DND-41 (cell line): ENCODE measurements around the gene PLEKHO2.

Source experiments
- ATAC-seq: fragments of 200-7000 bp; cut with Tn5 transposase; 3 replicates; pipeline ENCODE4 v1.9.1; 2021; ENCODE audit warnings: low read depth; ENCODE audit not compliant: insufficient read depth
- DNase-seq: peaks from one replicate; pipeline ENCODE4 v3.0.0-alpha.2; 2020
- H2AFZ ChIP-seq: 2 replicates; pipeline ENCODE4 v1.6.0; 2012; ENCODE audit warnings: low read depth, low read length
- H3K27ac ChIP-seq: 2 replicates; pipeline ENCODE4 v1.5.1; 2012; ENCODE audit warnings: low read length, inconsistent platforms
- H3K27me3 ChIP-seq: fragments of 200-600 bp; sonication (generic); 2 replicates; pipeline ENCODE4 v1.6.0; 2012; ENCODE audit warnings: low read length, mild to moderate bottlenecking, inconsistent platforms; ENCODE audit not compliant: insufficient read depth, poor library complexity
- H3K36me3 ChIP-seq: 2 replicates; pipeline ENCODE4 v1.5.1; 2012; ENCODE audit warnings: low read length, inconsistent platforms; ENCODE audit not compliant: insufficient read depth
- H3K4me1 ChIP-seq: 2 replicates; pipeline ENCODE4 v1.5.1; 2012; ENCODE audit warnings: mild to moderate bottlenecking, low read length; ENCODE audit not compliant: insufficient read depth
- H3K4me2 ChIP-seq: 2 replicates; pipeline ENCODE4 v1.6.0; 2012; ENCODE audit warnings: mild to moderate bottlenecking, moderate library complexity, low read length, inconsistent platforms; ENCODE audit not compliant: insufficient read depth
- H3K4me3 ChIP-seq, 2 experiments: fragments of 200-600 bp in 1 of 2; shearing (Covaris generic) in 1 of 2; 2 replicates each; pipeline ENCODE4 v1.5.1; 2012 to 2016; ENCODE audit warnings: inconsistent platforms in 2 of 2, low read length in 2 of 2, mild to moderate bottlenecking in 2 of 2, low read depth in 1 of 2, moderate library complexity in 1 of 2
- H3K79me2 ChIP-seq: 2 replicates; pipeline ENCODE4 v1.6.0; 2012; ENCODE audit warnings: low read length, inconsistent platforms; ENCODE audit not compliant: insufficient read depth
- H3K9ac ChIP-seq: 2 replicates; pipeline ENCODE4 v1.6.0; 2012; ENCODE audit warnings: low read depth, mild to moderate bottlenecking, inconsistent platforms, low read length, moderate library complexity
- H3K9me3 ChIP-seq: 2 replicates; pipeline ENCODE4 v1.5.1; 2012; ENCODE audit warnings: low read length, moderate library complexity, mild to moderate bottlenecking, inconsistent platforms; ENCODE audit not compliant: insufficient read depth, severe bottlenecking
- H4K20me1 ChIP-seq: 2 replicates; pipeline ENCODE4 v1.6.0; 2012; ENCODE audit warnings: low read length; ENCODE audit not compliant: insufficient read depth
- CTCF ChIP-seq: IDR thresholded peaks from 2 replicates; pipeline ENCODE4 v1.5.1; 2012; ENCODE audit warnings: borderline replicate concordance, low read length, moderate library complexity, mild to moderate bottlenecking; ENCODE audit not compliant: poor library complexity, severe bottlenecking; ENCODE audit errors: extremely low read depth
- EZH2 ChIP-seq: IDR thresholded peaks from 3 replicates; pipeline ENCODE4 v1.6.1; 2012; ENCODE audit warnings: borderline replicate concordance, low read depth, mild to moderate bottlenecking, moderate library complexity, low read length, inconsistent platforms; ENCODE audit not compliant: severe bottlenecking

The PLEKHO2 gene

GRCh38 chr15:64911311-64912186, 69.8 kb downstream of the PLEKHO2 start, which contains the start of gene ANKDD1A:
ANKDD1A (plus strand) TSS chr15:64911902; CDS start chr15:64911931, 29 bp downstream.
- peak; percentile 89 for ATAC-seq
- no peaks in the 10 kb centered on the region for H3K27me3 ChIP-seq

GRCh38 chr15:64912379-64913325, 70.9 kb downstream of the PLEKHO2 start:
- peak overlapping the region in 1 of 2 experiments; percentile 71; a peak in 2 of 4 replicates for H3K4me3 ChIP-seq
- peak overlapping the region; percentile 73 for H2AFZ ChIP-seq
- DNase-seq (no peak), ATAC-seq (no peak)
- H3K9ac ChIP-seq = peak overlapping the region; percentile 54; the same call in 1 of the 2 replicates
- H3K9me3 ChIP-seq = no peaks in the 10 kb centered on the region
- no peak for TF ChIP-seq EZH2
- TF ChIP-seq CTCF = no peak
- no peaks in the 10 kb centered on the region for H3K79me2 ChIP-seq
- H3K36me3 ChIP-seq = no peaks in the 10 kb centered on the region
- peaks cover 25% of the 10 kb centered on the region for H3K4me1 ChIP-seq
- H3K4me2 ChIP-seq = peak overlapping the region; percentile 87
- H3K27me3 ChIP-seq = no peaks in the 10 kb centered on the region
- no peaks in the 10 kb centered on the region for H4K20me1 ChIP-seq
- H3K27ac ChIP-seq = no peak overlapping the region

More at GRCh38 chr15:64911311-64912186, 69.8 kb downstream of the PLEKHO2 start, which contains the start of gene ANKDD1A:
- DNase-seq = peak; percentile 73
- Histone ChIP-seq H3K4me3 (peak within 1 kb of the TSS; percentile 27 to 71; a peak in 3 of 4 replicates), H3K36me3 (no peaks in the 10 kb centered on the region), H4K20me1 (no peaks in the 10 kb centered on the region), H2AFZ (peak within 1 kb of the TSS; percentile 73), H3K9me3 (no peaks in the 10 kb centered on the region), H3K4me2 (peak within 1 kb of the TSS; percentile 87), H3K79me2 (no peaks in the 10 kb centered on the region), H3K9ac (peak within 1 kb of the TSS; percentile 54), H3K27ac (no peak within 1 kb of the TSS), H3K4me1 (peaks cover 23% of the 10 kb centered on the region)
- TF ChIP-seq CTCF (no peak), EZH2 (no peak)

GRCh38 chr15:64915518-64916227, 74.0 kb downstream of the PLEKHO2 start:
- Histone ChIP-seq H3K79me2 (no peaks in the 10 kb centered on the region), H3K36me3 (no peaks in the 10 kb centered on the region), H3K27ac (no peak overlapping the region), H3K27me3 (no peaks in the 10 kb centered on the region), H3K4me1 (peaks cover 25% of the 10 kb centered on the region), H4K20me1 (no peaks in the 10 kb centered on the region), H3K9me3 (no peaks in the 10 kb centered on the region), H2AFZ (no peak overlapping the region), H3K9ac (no peak overlapping the region), H3K4me3 (no peak overlapping the region), H3K4me2 (no peak overlapping the region)
- ATAC-seq (no peak), DNase-seq (no peak)
- TF ChIP-seq CTCF (no peak), EZH2 (no peak)
